Measurements from ENCODE around the gene ADRM1.
A peak's percentile ranks its signal among the peaks of the same experiment; 100 is the strongest.

Gene ADRM1

GRCh38 chr20:62320581-62321354 is 18.0 kb downstream of the ADRM1 start:
- TF ChIP-seq BACH2 (CRISPR knock-in tag; IDR thresholded peaks at IDR 0.05; ENCODE audit: borderline replicate concordance) (no peak), TOX (CRISPR knock-in tag; IDR thresholded peaks at IDR 0.05; ENCODE audit: borderline replicate concordance) (no peak), TSHZ2 (CRISPR knock-in tag; IDR thresholded peaks at IDR 0.05) (no peak), PPARA (CRISPR knock-in tag; IDR thresholded peaks at IDR 0.05; ENCODE audit: borderline replicate concordance) (no peak), ARNTL (CRISPR knock-in tag; IDR thresholded peaks at IDR 0.05; ENCODE audit: borderline replicate concordance, low read depth) (no peak), ZFP3 (CRISPR knock-in tag; IDR thresholded peaks at IDR 0.05) (no peak), ZNF8 (CRISPR knock-in tag; IDR thresholded peaks at IDR 0.05) (no peak), ESRRG (CRISPR knock-in tag; IDR thresholded peaks at IDR 0.05) (no peak), CSRNP3 (CRISPR knock-in tag; IDR thresholded peaks at IDR 0.05) (no peak), ZNF70 (CRISPR knock-in tag; IDR thresholded peaks at IDR 0.05) (no peak), ISL1 (CRISPR knock-in tag; IDR thresholded peaks at IDR 0.05) (no peak), ZFP30 (CRISPR knock-in tag; IDR thresholded peaks at IDR 0.05) (no peak)
- TF ChIP-seq, protein P1, sequence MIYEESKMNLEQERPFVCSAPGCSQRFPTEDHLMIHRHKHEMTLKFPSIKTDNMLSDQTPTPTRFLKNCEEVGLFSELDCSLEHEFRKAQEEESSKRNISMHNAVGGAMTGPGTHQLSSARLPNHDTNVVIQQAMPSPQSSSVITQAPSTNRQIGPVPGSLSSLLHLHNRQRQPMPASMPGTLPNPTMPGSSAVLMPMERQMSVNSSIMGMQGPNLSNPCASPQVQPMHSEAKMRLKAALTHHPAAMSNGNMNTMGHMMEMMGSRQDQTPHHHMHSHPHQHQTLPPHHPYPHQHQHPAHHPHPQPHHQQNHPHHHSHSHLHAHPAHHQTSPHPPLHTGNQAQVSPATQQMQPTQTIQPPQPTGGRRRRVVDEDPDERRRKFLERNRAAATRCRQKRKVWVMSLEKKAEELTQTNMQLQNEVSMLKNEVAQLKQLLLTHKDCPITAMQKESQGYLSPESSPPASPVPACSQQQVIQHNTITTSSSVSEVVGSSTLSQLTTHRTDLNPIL (CRISPR knock-in tag; IDR thresholded peaks at IDR 0.05; ENCODE audit: low read depth), result no peak
- peak; percentile 17; the same call in 2 of the 3 replicates for ATAC-seq

DNA sequence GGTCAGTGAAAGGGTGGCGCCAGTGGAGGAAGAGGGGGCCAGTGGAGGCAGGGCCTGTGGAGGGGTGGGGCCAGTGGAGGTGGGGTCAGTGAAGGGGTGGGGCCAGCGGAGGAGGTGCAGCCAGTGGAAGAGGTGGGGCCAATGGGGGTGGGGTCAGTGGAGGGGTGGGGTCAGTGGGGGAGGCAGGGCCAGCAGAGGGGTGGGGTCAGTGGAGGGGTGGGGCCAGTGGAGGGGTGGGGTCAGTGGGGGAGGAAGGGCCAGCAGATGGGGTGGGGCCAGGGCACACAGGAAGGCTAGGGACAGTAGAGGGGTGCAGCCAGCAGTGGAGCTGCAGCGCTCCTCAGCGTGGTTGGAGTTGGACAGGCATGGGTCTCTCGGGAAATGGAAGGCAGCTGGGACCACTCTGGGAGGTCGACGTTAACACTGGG is 18.7 kb downstream of the ADRM1 start:
- TF ChIP-seq, protein P1 (CRISPR knock-in tag; IDR thresholded peaks at IDR 0.05; ENCODE audit: low read depth), result no peak
- TF ChIP-seq SNAI2 (CRISPR knock-in tag; IDR thresholded peaks at IDR 0.05) (no peak), GLIS3 (CRISPR knock-in tag; IDR thresholded peaks at IDR 0.05) (no peak), ZNF70 (CRISPR knock-in tag; IDR thresholded peaks at IDR 0.05) (no peak), ISL1 (CRISPR knock-in tag; IDR thresholded peaks at IDR 0.05) (no peak)
- peak; percentile 18; the same call in 1 of the 3 replicates for ATAC-seq

- ATAC-seq, result no peak
These were observed 19.2 kb downstream of the ADRM1 start for GRCh38 chr20:62321975-62322374.

GRCh38 chr20:62322492-62323041 is 19.8 kb downstream of the ADRM1 start:
- no peak for ATAC-seq
- no peak for TF ChIP-seq SNAI2 (CRISPR knock-in tag; IDR thresholded peaks at IDR 0.05)
- no peak for TF ChIP-seq BACH2 (CRISPR knock-in tag; IDR thresholded peaks at IDR 0.05; ENCODE audit: borderline replicate concordance)
- TF ChIP-seq ARNTL (CRISPR knock-in tag; IDR thresholded peaks at IDR 0.05; ENCODE audit: borderline replicate concordance, low read depth), result no peak
- no peak for TF ChIP-seq PPARA (CRISPR knock-in tag; IDR thresholded peaks at IDR 0.05; ENCODE audit: borderline replicate concordance)
- TF ChIP-seq TCF4 (CRISPR knock-in tag; IDR thresholded peaks at IDR 0.05; ENCODE audit: borderline replicate concordance), result no peak
- no peak for TF ChIP-seq ISL1 (CRISPR knock-in tag; IDR thresholded peaks at IDR 0.05)
- no peak for TF ChIP-seq ZNF8 (CRISPR knock-in tag; IDR thresholded peaks at IDR 0.05)
- no peak for TF ChIP-seq PATZ1 (CRISPR knock-in tag; IDR thresholded peaks at IDR 0.05; ENCODE audit: borderline replicate concordance)
- TF ChIP-seq OSR1 (CRISPR knock-in tag; IDR thresholded peaks at IDR 0.05), result no peak
- no peak for TF ChIP-seq POU6F1 (CRISPR knock-in tag; IDR thresholded peaks at IDR 0.05; ENCODE audit: borderline replicate concordance, low read depth)

More at GRCh38 chr20:62321975-62322374, 19.2 kb downstream of the ADRM1 start:
- TF ChIP-seq ZNF8 (CRISPR knock-in tag; IDR thresholded peaks at IDR 0.05) (no peak), ZFP3 (CRISPR knock-in tag; IDR thresholded peaks at IDR 0.05) (no peak), ARNTL (CRISPR knock-in tag; IDR thresholded peaks at IDR 0.05; ENCODE audit: borderline replicate concordance, low read depth) (no peak)
- TF ChIP-seq, protein P1 (CRISPR knock-in tag; IDR thresholded peaks at IDR 0.05; ENCODE audit: low read depth), result no peak

All from SK-N-SH treated with all-trans-retinoic acid at 6 μM for 48 hours (cell line).